AG04449 (cell line): ENCODE results near the gene CTSD.

Source experiments
- CTCF ChIA-PET: fragments of 350-600 bp; formaldehyde crosslinking; extraction: SDS; loops from one replicate; lab custom pipeline; 2021; ENCODE audit warnings: antibody characterized with exemption; lab: Yijun Ruan, JAX
- POLR2A ChIA-PET: fragments of 400-600, 350-600 bp; formaldehyde crosslinking; extraction: SDS; loops from one replicate; lab custom pipeline; 2020; ENCODE audit warnings: antibody characterized with exemption, inconsistent platforms; lab: Yijun Ruan, JAX
- DNase-seq: peaks from one replicate; pipeline ENCODE4 v3.0.0-alpha.2; 2010; ENCODE audit warnings: low read depth, low spot score
- H3K4me3 ChIP-seq: 2 replicates; pipeline ENCODE4 v1.5.1; 2011; ENCODE audit warnings: low read depth, mild to moderate bottlenecking, control low read depth, low read length
- CTCF ChIP-seq: IDR thresholded peaks from one replicate; pipeline ENCODE4 v1.5.1; 2011; ENCODE audit warnings: mild to moderate bottlenecking, moderate library complexity, low read length, control low read depth, inconsistent platforms; ENCODE audit not compliant: insufficient read depth; ENCODE audit errors: missing control alignments

The CTSD gene

GRCh38 chr11:1746956-1747752 is 16.6 kb downstream of the CTSD start:
- DNase-seq: no peak
- ChIA-PET POLR2A (no interaction called here), CTCF (no interaction called here)
- H3K4me3 ChIP-seq: no peak overlapping the region
- TF ChIP-seq CTCF: no peak

DNA sequence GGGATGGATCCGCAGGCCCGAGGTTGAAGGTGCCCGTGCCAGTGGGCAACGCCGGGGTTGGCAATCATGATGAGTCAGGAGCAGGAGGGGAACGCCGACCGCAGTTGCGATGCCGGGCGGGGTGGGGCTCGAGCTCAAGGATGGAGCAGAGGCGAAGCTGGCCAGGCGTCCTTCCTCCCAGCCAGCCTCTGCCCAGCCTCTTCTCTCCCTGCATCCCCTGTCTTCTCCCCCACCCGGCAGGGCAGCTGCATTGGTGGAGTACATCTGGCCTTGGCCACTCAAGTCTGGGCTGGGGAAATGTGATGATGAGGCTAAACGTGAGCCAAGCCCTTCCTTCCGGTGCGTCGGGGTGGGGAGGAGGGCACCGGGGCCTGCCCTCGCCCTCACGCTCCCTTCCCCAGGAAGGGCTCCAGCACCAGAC is 17.2 kb downstream of the CTSD start:
- H3K4me3 ChIP-seq: no peak overlapping the region
- ChIA-PET CTCF (no interaction called here), POLR2A (no interaction called here)
- no peak for DNase-seq
- TF ChIP-seq CTCF: no peak

DNA sequence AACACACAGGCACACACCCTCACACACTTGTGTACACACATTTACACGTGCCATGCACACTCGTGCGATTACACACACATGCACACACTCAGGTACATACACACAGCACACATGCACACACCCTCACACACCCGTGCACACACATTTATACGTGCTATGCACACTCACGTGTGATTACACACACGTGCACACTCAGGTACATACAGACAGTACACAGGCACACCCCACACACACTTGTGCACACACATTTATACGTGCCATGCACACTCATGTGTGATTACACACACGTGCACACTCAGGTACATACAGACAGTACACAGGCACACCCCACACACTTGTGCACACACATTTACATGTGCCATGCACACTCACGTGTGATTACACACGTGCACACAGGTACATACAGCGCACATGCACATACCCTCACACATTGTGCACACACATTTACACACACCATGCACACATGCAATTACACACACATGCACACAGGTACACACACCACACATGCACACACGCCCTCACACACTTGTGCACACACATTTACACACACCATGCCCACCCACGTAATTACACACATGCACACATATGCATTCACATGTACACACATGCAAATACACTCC is 17.9 kb downstream of the CTSD start:
- DNase-seq: no peak
- ChIA-PET CTCF (no interaction called here), POLR2A (no interaction called here)
- H3K4me3 ChIP-seq: no peak overlapping the region
- no peak for TF ChIP-seq CTCF

DNA sequence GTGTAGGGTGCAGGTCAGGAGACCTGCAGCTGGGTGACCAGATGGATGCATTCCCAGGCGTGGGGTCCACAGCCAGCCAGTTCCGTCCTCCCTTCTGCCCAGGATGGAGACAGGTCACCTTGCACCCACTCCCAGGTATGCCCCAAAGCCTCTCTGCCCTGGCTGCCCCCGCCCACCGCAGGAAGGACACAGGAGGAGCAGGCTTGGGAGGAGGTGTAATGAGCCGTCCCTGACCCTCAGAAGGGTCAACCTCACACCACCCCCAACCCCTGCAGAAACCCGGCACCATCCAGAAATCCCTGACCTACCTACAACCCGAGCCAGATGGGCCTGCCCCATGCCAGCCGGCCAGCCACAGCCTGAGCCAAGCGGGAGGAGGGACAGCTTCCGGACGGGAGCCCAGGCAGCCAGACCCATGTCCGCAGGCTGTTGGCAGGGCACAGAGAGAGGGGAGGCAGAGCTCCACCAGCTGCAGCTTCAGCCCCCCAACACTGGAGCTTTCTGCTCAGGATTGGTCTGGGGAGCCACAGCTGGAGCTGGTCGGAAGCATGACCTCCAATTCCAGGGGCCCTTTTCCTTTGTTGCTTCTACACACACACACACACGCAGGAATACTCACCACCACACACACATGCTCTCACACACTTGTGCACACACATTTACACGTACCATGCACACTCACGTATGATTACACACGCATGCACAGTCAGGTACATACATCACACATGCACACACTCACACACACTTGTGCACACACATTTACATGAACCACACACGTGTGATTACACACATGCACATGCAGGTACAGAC is 18.6 kb downstream of the CTSD start:
- ChIA-PET CTCF (no interaction called here), POLR2A (no interaction called here)
- H3K4me3 ChIP-seq: no peak overlapping the region
- no peak for TF ChIP-seq CTCF
- DNase-seq: no peak

DNA sequence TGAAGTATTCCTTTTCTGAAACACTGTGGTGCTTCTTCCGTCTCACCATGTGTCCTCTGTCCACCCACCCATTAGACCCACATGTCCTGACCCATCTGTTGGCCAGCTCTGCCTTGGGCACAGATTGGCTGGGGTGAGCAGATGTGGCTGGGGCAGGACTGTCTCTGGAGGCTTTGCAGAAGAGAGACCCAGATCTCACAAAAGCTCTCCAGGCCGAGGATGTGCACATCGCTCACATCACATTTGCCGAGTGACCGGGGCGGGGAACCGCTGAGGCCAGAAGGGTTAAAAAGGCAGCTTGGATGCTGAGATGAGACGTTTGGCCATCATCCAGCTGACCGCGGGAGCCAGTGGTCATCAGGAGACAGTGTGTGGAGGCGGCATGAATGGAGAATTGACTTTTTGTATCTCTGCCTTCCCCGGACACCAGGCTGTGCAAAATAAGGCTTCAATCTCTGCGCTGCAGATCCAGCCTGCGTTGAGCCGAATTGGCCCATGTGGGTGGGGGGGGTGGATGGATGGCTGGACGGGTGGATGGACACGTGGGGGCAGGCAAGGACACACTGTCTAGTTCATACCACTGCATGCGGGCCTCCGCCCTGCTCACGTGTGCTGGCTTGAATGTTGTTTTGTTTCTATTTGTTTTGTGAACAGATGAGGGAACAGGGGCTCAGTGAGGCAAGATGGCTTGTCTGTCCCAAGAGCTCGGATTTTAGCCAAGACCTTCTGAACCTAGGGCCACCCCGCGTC is 19.4 kb downstream of the CTSD start:
- no peak for DNase-seq
- H3K4me3 ChIP-seq: no peak overlapping the region
- CTCF ChIA-PET: no interaction called here
- POLR2A ChIA-PET: no interaction called here
- no peak for TF ChIP-seq CTCF
